A549 (cell line): ENCODE measurements around the gene TSGA10IP. TPM values are rescaled to one million over a fixed set of nuclear protein-coding genes. Genes with fewer than 3 reads are reported as not detected.

Experiments used
- ATAC-seq, 2 experiments: fragments of 200-7000 bp in 1 of 2; fragments of >200 bp in 1 of 2; cut with Nextera tagmentation in 1 of 2; cut with Tn5 transposase in 1 of 2; 3 replicates each; pipeline versions ENCODE4 v1.8.0 to v1.9.1; 2018 to 2020; ENCODE audit warnings: mild to moderate bottlenecking in 1 of 2, moderate library complexity in 1 of 2
- CTCF ChIA-PET: fragments of 300-600 bp; sonication (Branson Sonifier 250); formaldehyde crosslinking; extraction: SDS; loops from one replicate; lab custom pipeline; 2021; ENCODE audit warnings: antibody characterized with exemption, inconsistent platforms; lab: Yijun Ruan, JAX
- POLR2A ChIA-PET: fragments of 350-600 bp; formaldehyde crosslinking; extraction: SDS; loops from one replicate; lab custom pipeline; 2021; ENCODE audit warnings: antibody characterized with exemption, inconsistent platforms; lab: Yijun Ruan, JAX
- DNase-seq, 2 experiments: peaks; one replicate each; pipeline versions ENCODE4 v3.0.0 to v3.0.0-alpha.2; 2011 to 2016; ENCODE audit warnings: low read depth in 1 of 2, low spot score in 1 of 2
- FAIRE-seq: peaks from 2 replicates; lab custom pipeline; 2011; peaks lifted over from hg19 to GRCh38; lab: Jason Lieb, UNC
- H3K27ac ChIP-seq, 2 experiments: fragments of >200 bp; sonication (Bioruptor Twin); formaldehyde crosslinking; 3 replicates each; pipeline ENCODE4 v1.5.1; 2016 to 2017
- H3K4me1 ChIP-seq: fragments of >200 bp; sonication (Bioruptor Twin); formaldehyde crosslinking; 3 replicates; pipeline ENCODE4 v1.6.1; 2016
- H3K4me2 ChIP-seq: fragments of >200 bp; sonication (Bioruptor Twin); formaldehyde crosslinking; 3 replicates; pipeline ENCODE4 v1.6.1; 2016
- H3K4me3 ChIP-seq: fragments of >200 bp; sonication (Bioruptor Twin); formaldehyde crosslinking; 3 replicates; pipeline ENCODE4 v1.5.1; 2016
- H3K9me3 ChIP-seq: fragments of >200 bp; sonication (Bioruptor Twin); formaldehyde crosslinking; 3 replicates; pipeline ENCODE4 v1.6.1; 2016
- BHLHE40 ChIP-seq: IDR thresholded peaks from 2 replicates; pipeline ENCODE4 v1.6.1; 2012; ENCODE audit warnings: low read depth, low read length, inconsistent platforms
- CEBPB ChIP-seq, 2 experiments: fragments of >200 bp in 1 of 2; sonication (Bioruptor Twin) in 1 of 2; formaldehyde crosslinking in 1 of 2; IDR thresholded peaks; 2 replicates each; pipeline ENCODE4 v1.6.1; 2012 to 2016
- CHD2 ChIP-seq: fragments of 150-350 bp; IDR thresholded peaks from 2 replicates; pipeline ENCODE4 v1.6.1; 2014; ENCODE audit warnings: low read length; ENCODE audit not compliant: partially characterized antibody
- FOSB ChIP-seq: fragments of 250-450 bp; sonication (Bioruptor Pico); IDR thresholded peaks from 2 replicates; pipeline ENCODE4 v1.5.0; 2020; ENCODE audit warnings: mild to moderate bottlenecking, moderate library complexity
- FOXS1 ChIP-seq: fragments of 250-450 bp; sonication (Bioruptor Pico); IDR thresholded peaks from 2 replicates; pipeline ENCODE4 v1.5.0; 2020; ENCODE audit warnings: mild to moderate bottlenecking, moderate library complexity
- HMGXB4 ChIP-seq: fragments of 250-450 bp; sonication (Bioruptor Pico); IDR thresholded peaks from 2 replicates; pipeline ENCODE4 v1.5.0; 2021; ENCODE audit warnings: mild to moderate bottlenecking, moderate library complexity, borderline replicate concordance
- HOXA7 ChIP-seq: fragments of 250-450 bp; sonication (Bioruptor Pico); IDR thresholded peaks from 2 replicates; pipeline ENCODE4 v1.5.0; 2020; ENCODE audit warnings: mild to moderate bottlenecking, moderate library complexity
- JUN ChIP-seq, 2 experiments: fragments of >200 bp; sonication (Bioruptor Twin); formaldehyde crosslinking; IDR thresholded peaks; 2 replicates in 1 of 2; 3 replicates in 1 of 2; pipeline ENCODE4 v1.6.1; 2016 to 2017
- MAFK ChIP-seq: fragments of 450-650 bp; IDR thresholded peaks from 2 replicates; pipeline ENCODE4 v1.6.1; 2014; ENCODE audit not compliant: partially characterized antibody
- MAZ ChIP-seq: fragments of 150-350 bp; IDR thresholded peaks from 2 replicates; pipeline ENCODE4 v1.6.1; 2014; ENCODE audit warnings: antibody characterized with exemption, low read depth, low read length, borderline replicate concordance
- POLR2AphosphoS2 ChIP-seq: conservative IDR thresholded peaks from 2 replicates; pipeline ENCODE4 v1.6.1; 2012; ENCODE audit warnings: low read length, improper control_type of control experiment, inconsistent platforms
- REST ChIP-seq: fragments of 200-600 bp; sonication (generic); IDR thresholded peaks from 2 replicates; pipeline ENCODE4 v1.6.1; 2016; ENCODE audit warnings: antibody characterized with exemption, mild to moderate bottlenecking, moderate library complexity
- SREBF2 ChIP-seq: fragments of 450-650 bp; IDR thresholded peaks from 2 replicates; pipeline ENCODE4 v1.6.1; 2014; ENCODE audit warnings: mild to moderate bottlenecking, moderate library complexity
- TFCP2L1 ChIP-seq: fragments of 250-450 bp; sonication (Bioruptor Pico); IDR thresholded peaks from 2 replicates; pipeline ENCODE4 v1.5.0; 2021; ENCODE audit warnings: mild to moderate bottlenecking
- TP53 ChIP-seq: fragments of 250-450 bp; sonication (Bioruptor Pico); IDR thresholded peaks from 2 replicates; pipeline ENCODE4 v1.5.0; 2021; ENCODE audit warnings: mild to moderate bottlenecking, moderate library complexity
- WGBS: methylation state at CpG from one replicate; pipeline ENCODE4 v1.1.6; 2017; ENCODE audit errors: missing lambda C conversion rate; 5-methylcytosine and 5-hydroxymethylcytosine counted together
- polyA minus RNA-seq: library from RNA; depleted of rRNA, polyadenylated mRNA; stranded (reverse); fragments of >200 nt; gene quantifications from 2 replicates; pipeline ENCODE4 v1.2.3, GENCODE V29; 2011; rRNA and poly(A)+ RNA removed
- polyA plus RNA-seq, 4 experiments: library from polyadenylated mRNA; depleted of rRNA in 3 of 4; stranded (reverse); fragments of >200 nt; fragmentation: RNase III in 1 of 4; extraction: RNeasy Plus Mini Kit Qiagen cat#74134 plus additional on column Dnase treatment in 1 of 4; gene quantifications; 2 replicates in 3 of 4; 3 replicates in 1 of 4; pipeline ENCODE4 v1.2.3, GENCODE V29; 2011 to 2017
- TF ChIP-seq, protein P1 (sequence below): fragments of 150-350 bp; IDR thresholded peaks from 2 replicates; pipeline ENCODE4 v1.6.1; 2014; ENCODE audit warnings: low read depth, mild to moderate bottlenecking, low read length

Gene TSGA10IP
- polyA plus RNA-seq (2011; rRNA removed) (not detected in 2 replicates), polyA plus RNA-seq (2017; fragmentation: RNase III; extraction: RNeasy Plus Mini Kit Qiagen cat#74134 plus additional on column Dnase treatment) (not detected in 3 replicates), polyA minus RNA-seq (not detected in 2 replicates)
- polyA plus RNA-seq (2012; cell fraction: cytosol; rRNA removed) = not detected in 2 replicates
- polyA plus RNA-seq (2012; cell fraction: nucleus; rRNA removed) = not detected in 2 replicates

DNA sequence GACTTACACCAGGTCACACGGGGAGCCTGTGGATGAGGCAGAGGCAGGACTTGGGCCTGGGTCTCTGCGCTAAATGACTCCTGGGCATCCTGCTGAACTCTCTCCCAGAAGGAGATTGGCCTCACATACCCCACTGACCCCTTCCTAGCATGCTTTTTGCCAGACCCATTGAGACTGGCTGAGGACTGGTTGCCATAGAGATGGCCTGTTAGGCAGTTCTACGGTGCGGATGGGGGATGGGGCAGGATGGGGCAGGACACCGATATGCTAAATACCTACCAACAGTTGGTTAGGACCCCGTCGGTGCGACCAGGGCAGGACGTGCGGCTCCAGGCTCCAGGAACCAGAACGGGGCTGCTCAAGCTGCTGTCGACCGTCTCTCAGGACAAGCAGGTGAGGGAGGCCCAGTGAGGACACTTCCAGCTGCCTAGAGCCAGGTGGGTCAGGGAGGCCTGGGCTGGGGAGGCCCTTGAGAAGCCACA lies at the start of gene TSGA10IP:
TSS of gene TSGA10IP (plus strand) at position 51 of the 482 bp plus-strand sequence. CDS start at position 247, 196 bp downstream.
- Histone ChIP-seq H3K27ac (no peak within 1 kb of the TSS), H3K9me3 (no peaks in the 10 kb centered on the region), H3K4me2 (no peak within 1 kb of the TSS), H3K4me3 (no peak within 1 kb of the TSS), H3K4me1 (no peaks in the 10 kb centered on the region)
- ChIA-PET POLR2A (interaction anchor here (0.6 kb wide), 1 partner anchor 57 kb away, joined by 3 read pairs; the partner anchor contains the start of gene FIBP), CTCF (interaction anchor here (0.5 to 1.5 kb wide), 4 partner anchors 9 to 84 kb away, joined by 3 to 8 read pairs (median 3); partner anchors contain the start of gene FIBP)
- DNase-seq = no peak
- TF ChIP-seq CHD2 (no peak), REST (no peak), TFCP2L1 (CRISPR knock-in tag) (no peak), SREBF2 (no peak), CEBPB (IDR thresholded peaks at IDR 0.05) (no peak), MAFK (no peak), JUN (IDR thresholded peaks at IDR 0.05) (no peak), POLR2AphosphoS2 (no peak), MAZ (no peak), BHLHE40 (no peak), HMGXB4 (CRISPR knock-in tag) (no peak)
- TF ChIP-seq, protein P1, sequence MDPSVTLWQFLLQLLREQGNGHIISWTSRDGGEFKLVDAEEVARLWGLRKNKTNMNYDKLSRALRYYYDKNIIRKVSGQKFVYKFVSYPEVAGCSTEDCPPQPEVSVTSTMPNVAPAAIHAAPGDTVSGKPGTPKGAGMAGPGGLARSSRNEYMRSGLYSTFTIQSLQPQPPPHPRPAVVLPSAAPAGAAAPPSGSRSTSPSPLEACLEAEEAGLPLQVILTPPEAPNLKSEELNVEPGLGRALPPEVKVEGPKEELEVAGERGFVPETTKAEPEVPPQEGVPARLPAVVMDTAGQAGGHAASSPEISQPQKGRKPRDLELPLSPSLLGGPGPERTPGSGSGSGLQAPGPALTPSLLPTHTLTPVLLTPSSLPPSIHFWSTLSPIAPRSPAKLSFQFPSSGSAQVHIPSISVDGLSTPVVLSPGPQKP = no peak
- ATAC-seq = no peak
- no peak for FAIRE-seq
- 84% methylated on average over 11 of the region's 13 CpGs for WGBS

DNA sequence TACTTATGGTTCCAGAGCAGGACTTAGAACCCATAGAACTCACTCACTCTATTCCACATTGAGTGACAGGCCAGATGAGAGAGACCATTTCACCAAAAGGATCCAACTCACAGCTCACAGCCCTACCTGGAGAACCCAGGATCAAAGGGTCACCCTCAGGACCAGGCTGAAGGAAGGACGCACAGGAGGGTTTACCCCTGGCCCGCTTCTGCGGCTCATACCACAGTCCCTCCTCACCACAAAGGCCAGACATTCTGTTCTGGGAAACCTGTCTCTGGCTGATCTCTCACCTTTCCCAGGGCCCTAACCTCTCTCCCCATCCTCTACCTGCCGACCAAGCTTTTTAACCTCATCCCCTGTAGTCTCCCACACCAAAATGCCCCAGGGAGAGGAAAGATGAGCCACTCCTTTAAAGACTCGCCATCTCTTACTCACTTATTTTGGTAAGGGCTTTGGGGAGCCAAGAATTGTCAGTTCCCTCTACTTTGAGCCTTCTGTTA lies 49.7 kb upstream of the TSGA10IP start:
- H3K9me3 ChIP-seq = no peaks in the 10 kb centered on the region
- no peak for FAIRE-seq
- peaks cover 54% of the 10 kb centered on the region for H3K4me1 ChIP-seq
- H3K4me3 ChIP-seq = no peak overlapping the region
- H3K27ac ChIP-seq = peak overlapping the region in 1 of 2 experiments; percentile 10; a peak in 1 of 6 replicates
- ChIA-PET POLR2A (interaction anchor here (1.1 kb wide), 1 partner anchor 16 kb away, joined by 3 read pairs; no protein-coding TSS in a partner anchor), CTCF (interaction anchor here (1.0 to 31.6 kb wide), 6 partner anchors 2 to 116 kb away, joined by 3 to 618 read pairs (median 7); partner anchors contain the start of genes C11orf68, CCDC85B, DRAP1 and FIBP)
- no peak for ATAC-seq
- DNase-seq = no peak
- TF ChIP-seq FOXS1 (no peak), HMGXB4 (CRISPR knock-in tag) (0 out of 2 replicates have a peak, but pooled peaks have one; percentile 11), HOXA7 (CRISPR knock-in tag) (peak; percentile 74; the same call in 1 of the 2 replicates), FOSB (CRISPR knock-in tag) (peak; percentile 11), TP53 (CRISPR knock-in tag) (0 out of 2 replicates have a peak, but pooled peaks have one; percentile 81), POLR2AphosphoS2 (peak; percentile 92; the same call in 1 of the 2 replicates)
- 87% methylated on average over 5 of the region's 5 CpGs for WGBS
- no peak overlapping the region for H3K4me2 ChIP-seq
